Activated CD8-positive, alpha-beta memory T cell treated with anti-CD3 and anti-CD28 coated beads for 24 hours (primary cell): Measurements from ENCODE around the gene RAPGEF4.

Experiments used
- DNase-seq: peaks from one replicate; pipeline ENCODE4 v3.0.0-alpha.2; 2020

Gene RAPGEF4

DNA sequence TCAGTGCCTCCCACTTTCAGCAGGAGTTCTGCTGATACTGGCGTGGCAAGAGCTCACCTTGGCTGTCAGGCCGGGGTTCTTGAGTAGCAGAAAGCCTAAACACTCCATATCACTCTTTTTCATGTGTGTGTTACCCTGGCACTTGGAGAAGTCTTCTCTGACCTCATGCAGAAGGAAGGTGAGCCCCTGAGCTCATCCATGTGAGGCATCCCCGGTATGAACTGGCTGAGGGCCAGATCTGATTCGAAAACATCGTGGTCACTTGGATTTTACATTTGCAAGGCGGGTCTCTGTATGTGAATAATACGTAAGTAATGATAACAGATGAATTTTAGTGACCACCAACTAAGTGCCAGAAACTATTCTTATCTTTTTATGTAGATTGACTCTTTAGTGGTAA, 93.6 kb downstream of the RAPGEF4 start:
- no peak for DNase-seq

DNA sequence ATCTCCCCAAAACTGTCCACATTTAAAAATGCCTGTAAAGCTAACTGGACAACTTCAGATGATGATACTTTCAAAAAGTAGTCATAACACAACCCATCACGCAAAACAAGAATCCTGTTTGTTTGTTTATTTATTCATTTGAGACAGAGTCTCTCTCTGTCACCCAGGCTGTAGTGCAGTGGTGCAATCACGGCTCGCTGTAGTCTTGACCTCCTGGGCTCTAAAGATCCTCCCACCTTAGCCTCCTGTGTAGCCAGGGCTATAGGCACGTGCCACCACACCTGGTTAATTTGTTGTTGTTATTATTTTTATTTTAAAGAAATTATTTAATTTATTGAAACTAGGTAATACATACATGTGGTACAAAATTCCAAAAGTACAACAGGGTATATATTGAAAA, 94.8 kb downstream of the RAPGEF4 start:
- no peak for DNase-seq

DNA sequence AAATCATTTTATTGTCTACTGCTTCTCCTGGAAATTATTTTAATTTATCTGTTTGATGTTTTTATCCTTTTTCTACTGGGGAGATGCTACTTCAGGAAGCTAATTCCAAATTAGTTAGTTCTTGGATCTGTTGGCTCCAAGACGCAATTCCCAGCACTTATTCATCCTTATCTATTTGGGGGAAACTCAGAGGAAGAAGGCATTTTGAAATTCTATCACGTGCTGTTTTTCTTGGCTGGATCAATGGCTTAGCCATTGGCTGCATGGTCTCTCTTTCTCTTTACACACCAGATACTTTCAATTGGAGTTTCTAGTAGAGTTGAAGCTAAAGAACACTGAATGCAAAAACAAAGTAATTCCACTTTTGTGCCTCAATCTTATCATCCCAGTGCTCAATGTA, 98.3 kb downstream of the RAPGEF4 start:
- no peak for DNase-seq

DNA sequence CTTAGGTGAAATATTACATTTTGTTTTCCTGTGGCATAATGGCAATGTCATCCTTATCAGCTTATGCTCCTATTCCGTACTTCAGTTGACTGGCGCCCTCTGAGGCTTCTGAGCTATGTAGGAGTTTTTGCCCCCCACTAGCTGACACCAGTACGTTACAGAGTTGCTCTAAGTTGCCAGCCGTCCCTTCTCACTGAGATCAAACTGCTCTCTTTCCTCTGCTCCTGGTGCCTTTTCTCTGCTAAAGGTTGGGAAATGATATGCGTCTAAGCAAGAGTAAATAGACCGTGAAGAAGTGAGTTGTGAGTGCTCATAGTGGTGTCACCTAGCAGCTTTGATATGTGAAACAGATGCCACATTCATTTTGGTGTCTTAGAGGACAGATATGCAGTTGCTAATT, 99.2 kb downstream of the RAPGEF4 start:
- DNase-seq = no peak

DNA sequence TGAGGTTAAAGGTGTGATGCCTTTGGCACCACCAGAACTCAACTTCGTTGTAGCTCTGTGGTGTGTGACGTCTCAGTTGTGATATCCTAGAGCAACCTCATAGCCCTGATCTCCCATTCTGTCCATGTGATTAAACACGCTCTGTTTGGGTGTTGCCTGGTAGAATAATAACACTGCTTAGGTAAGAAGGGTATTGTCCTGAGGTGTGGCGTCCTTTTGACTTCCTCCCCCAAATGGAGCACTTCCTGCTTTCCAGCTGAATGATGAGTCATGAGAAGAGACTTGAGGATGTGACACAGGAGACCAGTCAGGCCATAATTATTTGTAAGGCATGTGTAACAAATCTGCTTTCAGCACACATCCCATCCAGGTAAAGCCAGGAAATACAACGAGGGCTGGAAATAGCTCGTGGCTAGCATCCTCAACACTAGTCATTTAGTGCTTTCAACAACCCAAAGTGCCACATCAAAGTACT, 100.7 kb downstream of the RAPGEF4 start:
- DNase-seq = no peak

DNA sequence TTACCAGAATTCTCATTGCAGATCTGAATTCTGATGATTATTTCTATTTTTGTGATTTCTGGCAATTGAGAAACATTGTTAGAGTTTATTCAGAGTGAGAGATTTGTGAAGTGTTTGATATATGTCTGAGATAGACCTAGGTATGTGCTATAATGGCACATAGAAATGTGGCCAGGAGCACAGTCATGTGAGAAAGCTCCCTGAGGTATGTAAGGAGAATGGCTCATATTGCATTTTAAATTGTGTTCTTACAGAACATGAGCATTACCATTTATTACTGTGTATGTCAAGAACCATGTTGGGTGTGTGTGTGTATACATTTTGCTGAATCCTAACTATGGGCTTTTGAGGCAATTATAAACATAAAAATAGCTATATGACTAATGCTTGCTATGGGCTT, 101.2 kb downstream of the RAPGEF4 start:
- DNase-seq = no peak

DNA sequence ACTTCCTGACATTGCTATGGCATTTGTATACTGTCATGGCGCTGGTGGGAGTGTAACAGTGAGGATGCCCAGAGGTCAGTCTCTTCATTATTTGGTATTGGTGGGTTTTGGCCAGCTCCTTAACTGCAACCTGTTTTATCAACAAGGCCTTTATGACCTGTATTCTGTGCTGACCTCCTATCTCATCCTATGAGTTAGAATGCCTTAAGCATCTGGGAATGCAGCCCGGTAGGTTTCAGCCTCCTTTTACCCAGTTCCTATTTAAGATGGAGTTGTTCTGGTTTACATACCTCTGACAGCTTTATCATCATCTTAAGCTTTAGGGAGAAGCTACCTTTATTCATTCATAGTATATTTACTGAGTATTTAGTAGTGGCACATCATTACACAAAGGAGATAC, 103.8 kb downstream of the RAPGEF4 start:
- DNase-seq = no peak

DNA sequence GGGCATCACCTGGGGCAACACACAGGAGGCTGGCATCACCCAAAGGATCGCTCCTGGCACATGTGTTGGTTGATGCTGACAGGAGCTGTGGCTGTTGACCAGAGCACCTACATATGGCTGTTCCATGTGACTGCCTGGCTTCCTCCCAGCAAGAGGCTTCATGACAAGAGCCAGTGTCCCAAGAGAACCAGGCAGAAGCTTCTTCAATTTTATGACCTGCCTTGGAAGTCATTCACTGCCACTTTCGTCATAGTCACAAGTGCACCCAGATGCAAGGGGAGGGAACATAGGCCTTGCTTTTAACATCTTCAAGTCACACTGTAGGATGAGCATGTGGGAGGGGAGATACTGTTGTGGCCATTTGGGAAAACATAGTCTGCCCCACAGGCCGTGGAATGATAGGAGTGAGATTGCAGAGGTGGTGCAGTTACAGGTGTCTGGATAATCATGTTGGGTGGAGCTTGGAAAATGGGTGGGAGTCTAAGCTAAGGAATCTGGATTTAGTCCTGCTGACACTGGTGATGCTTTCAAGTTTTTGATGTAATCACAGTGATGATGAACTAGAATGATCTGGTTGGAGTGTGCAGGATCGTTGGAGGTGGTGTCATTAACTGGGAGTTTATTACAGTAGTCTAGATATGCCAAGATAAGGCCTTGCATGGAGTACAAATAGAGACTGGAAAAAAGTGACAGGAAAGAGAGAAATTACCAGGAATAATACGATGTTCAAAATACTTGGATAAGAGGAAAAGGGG, 107.0 kb downstream of the RAPGEF4 start:
- DNase-seq = no peak

DNA sequence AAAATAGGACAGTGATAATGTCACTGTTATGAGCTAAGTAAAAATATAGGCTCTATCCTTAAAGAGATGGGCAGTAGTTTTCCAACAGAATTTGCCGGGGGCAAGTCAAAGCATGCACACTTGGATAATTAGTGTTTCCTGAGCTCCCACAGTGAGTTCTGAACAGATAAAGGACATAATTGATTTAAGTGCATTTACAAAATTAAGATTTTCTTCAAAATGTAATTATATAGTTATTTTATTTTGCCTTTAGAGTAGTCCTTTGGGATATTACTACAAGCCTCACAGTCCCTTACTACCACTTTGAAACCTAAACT, 107.6 kb downstream of the RAPGEF4 start:
- no peak for DNase-seq

DNA sequence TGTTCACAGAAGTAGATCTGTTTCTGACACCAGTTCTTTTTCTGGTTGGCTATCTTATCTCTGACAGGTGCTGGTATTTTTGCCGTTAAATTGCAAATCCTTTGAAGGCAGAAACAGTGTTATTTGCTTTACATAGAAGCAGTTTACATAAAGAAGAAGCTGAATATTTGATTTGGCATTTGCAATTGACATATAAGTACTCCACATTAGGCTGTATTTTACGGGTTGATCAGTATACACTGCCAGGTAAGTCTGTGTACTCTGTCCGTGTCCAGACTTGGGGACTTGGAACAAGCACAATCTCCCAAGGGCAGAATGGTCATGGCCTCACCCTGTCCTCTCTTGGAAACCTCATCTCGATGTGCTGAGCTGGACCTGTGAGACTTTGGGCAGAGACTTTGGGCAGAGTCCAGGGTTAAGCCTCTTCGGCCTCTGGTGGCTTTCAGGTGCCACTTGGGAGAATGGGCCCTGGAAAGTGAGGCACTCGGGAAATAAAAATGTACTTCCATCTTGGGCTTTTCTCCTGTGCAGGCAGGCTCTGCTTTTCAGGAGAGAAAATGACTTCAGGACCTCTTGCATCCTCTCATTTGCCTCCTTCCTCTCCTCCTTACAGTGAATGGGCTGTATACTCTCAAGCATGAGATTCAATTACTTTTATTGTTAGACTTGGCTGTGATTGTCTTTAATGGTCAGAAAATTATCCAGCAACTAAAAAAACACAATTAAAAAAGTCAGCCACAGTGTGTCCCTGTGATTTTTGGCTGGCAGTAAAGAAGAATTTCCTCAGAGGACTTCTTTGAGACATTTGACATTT, 108.5 kb downstream of the RAPGEF4 start:
- no peak for DNase-seq

DNA sequence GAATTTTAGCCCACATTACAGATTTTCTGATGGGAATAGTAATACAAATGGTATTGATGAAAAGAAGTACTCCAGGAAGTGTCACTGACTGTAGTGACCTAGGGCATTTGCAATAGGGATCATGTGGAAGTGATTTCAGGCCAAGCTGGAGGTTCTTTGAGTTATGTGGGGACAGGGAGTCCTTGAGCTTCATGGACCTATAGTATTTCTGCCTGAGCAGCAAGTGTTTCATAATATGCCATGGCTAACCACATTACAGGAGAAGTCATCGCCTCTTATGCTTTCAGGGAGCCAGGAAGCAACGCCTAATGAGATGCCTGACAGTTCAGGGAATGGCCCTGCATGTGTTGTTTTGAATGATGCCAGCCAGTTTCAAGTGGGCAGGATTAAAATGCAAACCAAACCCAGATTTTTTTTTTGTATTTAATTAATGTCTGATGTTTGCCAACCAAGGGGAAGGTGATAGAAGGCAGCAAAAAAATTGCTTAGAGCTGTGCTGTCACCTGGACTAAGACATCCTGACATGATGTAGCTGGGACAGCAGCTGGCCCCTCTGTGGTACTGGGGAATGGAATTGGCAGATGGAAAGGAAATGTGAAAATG, 109.5 kb downstream of the RAPGEF4 start:
- DNase-seq = no peak

DNA sequence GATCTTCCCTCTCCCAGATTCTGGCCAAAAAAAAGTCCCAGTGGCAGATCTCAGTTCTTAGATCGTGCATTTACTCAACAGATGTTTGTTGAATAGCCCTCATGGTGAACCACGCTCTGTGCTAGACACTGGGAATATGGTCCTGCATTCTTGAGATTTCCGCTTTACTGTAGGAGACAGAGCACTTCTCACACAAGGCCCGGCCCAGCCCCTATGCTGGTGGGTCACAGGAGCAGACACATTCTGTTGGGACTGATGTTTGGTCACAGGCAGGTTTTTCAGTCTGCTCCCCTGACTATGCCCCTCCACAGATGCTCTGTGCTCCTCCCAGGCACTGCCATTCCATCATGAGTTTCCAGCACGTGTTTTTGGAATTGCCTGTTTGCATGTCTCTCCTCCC, 110.9 kb downstream of the RAPGEF4 start:
- no peak for DNase-seq

DNA sequence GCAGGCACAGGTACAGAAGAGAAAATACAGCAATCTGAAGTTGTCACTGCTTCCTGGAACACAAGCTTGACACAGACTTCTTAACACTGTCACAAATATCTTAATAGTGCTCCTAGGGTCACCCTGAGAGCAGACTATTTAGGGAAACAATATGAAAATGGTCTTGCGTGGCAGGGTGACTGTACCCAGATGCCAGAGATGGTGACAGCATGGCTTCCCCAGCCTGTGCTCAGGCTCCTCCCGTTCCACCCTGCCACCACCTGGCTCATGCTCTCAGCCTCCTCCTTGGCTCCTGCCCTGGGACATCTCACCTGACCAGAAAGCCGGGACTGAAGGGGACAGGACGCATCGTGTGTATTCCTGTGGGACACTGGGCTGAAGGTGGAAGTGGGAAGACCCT, 111.5 kb downstream of the RAPGEF4 start:
- DNase-seq = no peak

DNA sequence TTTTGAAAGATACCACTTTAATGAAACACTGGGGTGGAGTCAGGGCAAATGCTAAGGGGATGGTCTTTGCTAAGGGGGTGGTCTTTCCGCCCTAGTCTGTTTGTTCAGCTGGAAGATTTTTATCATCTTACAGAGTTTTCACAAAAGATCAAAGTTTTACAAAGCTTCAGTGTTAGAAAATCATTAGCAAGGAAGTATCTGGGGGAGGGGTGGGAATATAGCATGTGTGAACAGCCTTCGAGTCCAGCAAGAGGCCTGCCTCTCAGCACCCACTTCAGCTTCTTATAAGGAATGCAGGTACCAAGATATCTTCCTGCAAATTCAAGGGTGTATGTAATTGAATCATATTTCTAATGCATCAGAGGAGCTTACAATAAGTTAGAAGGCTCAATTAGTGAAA, 112.9 kb downstream of the RAPGEF4 start:
- no peak for DNase-seq

DNA sequence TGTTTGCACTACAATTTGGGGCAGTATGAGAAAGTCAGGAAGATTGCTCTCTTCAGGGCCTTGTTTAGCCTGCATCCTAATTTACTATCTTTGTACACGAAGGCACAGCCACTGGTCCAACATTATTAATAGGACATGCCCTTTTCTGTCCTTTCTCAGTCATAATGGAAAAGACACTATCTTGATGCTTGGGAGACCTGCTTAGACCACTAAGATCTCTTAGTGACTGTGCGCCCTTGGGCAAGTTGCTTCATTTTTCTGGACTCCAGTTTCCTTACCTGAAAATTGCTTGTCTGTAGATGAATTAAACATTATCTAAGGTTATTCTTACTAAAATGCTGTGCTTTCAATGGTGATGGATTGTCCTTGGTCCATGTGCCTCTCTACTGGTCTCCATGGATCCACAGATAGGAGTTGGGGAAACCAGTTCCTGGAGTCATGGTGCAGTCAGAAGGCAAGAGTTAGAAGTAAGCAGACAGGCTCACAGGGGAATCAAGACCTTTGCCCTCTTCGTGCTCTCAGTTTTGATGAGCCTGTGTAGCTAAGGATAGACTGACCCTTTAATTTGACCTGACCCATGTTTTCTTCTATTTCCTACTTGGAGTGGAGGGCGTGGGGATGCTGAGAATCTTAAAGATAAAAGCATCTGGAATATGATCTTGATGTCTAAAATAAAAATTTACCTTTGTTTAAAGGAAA, 114.0 kb downstream of the RAPGEF4 start:
- no peak for DNase-seq

DNA sequence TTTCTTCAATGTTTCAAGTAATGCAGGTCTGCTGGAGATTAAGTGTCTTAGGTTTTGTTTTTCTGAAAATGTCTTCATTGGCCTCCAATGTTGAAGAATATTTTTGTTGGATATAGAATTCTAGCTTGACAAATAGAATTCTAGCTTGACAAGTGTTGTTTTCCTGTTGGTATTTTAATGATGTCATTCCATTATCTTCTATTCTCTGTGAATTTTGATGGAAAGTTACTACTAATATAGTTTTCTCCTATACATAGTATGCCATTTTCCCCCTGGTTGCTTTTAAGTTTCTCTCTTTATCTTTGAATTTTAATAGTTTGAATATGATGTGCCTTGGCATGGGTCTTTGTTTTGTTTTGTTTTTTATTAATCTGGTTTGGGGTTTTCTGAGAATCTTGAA, 119.9 kb downstream of the RAPGEF4 start:
- no peak for DNase-seq

DNA sequence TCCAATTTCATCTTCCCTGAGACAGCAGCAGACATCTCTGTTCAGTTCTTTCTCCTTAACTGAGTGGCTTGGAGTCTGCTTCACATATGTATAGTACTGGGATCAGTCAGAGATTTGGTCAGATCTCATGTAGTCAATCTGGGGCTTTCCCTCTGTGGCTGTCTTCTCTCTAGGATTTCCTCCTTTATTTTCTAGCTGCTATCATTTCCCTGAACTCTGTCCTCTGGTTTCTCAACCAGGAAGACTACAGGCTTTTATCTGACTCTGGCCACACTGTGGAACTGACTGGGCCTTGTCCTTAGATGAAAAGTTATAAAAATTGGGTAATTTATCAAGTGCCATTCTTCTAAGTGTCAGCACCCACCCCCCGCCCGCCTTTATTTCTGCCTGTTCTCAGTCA, 121.0 kb downstream of the RAPGEF4 start:
- DNase-seq = no peak

DNA sequence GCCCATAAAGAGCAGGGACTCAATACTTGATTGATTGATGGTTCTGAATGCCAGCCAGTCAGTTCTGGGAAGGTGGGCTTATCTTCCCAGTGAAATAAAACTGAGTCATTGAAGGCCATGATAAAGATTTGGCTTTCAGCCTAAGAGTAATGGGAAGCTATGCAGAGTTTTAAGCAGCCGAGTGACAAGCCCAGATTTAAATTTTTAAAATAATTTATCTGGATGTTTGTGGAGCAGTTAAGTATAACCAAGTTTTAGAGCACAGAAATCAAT, 122.8 kb downstream of the RAPGEF4 start:
- DNase-seq = no peak

DNA sequence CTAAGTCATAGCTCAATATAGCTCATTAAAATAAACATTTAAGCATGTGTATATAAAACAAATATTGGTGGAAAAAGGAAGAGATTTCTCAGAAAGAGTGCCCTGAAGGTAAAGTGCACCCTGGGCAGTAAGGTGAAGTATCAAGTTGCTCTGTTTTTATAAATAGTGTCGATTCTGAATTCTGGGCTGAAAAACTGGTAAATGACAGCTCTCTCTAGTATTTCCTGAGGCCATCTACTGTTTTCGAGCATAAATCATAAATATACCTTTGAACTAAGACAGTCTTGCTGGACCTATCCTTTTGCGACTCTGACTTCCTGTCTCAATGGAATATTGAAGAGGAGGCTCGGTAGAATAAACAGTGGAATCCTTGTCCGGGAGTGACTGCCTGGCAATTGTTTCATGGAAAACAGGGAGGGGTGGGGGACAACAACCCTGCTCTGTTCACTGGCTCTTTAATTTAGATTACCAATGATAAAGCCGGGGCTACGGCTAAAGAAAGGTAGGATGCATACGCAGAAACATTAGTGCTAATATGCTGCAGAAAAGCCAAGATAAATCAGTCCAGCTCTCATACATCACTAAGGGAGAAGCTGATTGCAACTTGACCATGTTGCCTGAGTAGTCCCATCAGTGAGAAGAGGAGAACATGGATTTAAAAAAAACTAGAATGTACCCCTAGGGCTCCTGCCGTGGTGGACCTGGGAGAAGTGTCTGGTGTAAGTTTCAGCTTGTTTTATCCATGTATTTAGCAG, 124.1 kb downstream of the RAPGEF4 start:
- no peak for DNase-seq

DNA sequence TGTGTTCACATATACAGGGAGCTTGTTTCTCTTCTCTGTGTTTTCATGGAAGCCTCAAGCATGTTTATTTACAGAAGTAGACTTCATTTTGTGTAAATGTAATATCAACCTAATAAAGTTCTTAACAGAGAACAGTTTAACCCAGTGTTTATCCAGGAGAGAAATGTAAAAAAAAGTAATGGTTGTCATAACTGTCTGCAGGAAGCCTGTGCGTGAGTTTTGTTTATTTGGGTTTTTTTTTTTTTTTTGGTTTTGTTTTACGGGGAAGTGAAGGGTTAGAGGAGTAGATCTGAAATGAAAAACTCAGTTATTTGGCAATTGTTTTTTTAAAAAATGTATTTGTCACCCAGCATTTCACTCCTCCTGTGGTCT, 124.7 kb downstream of the RAPGEF4 start:
- no peak for DNase-seq

DNA sequence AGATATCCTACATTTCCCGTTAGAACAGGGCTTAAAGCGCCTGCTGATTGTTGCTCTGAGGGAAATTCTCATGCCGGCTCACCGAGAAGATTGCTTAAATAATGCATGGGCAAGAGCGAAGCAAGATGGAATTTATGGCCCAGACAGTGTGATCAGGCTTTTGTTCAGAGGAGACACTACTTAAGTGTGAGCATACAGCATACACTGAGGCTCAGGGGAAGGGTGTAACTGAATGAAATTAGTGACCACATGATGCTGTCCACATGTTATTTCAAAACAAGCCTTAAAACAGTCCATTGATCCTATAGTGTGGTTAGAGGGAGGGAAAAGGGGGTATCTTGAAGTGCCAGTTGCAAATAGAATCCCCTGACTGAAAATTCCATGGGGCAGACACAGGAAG, 125.5 kb downstream of the RAPGEF4 start:
- no peak for DNase-seq

DNA sequence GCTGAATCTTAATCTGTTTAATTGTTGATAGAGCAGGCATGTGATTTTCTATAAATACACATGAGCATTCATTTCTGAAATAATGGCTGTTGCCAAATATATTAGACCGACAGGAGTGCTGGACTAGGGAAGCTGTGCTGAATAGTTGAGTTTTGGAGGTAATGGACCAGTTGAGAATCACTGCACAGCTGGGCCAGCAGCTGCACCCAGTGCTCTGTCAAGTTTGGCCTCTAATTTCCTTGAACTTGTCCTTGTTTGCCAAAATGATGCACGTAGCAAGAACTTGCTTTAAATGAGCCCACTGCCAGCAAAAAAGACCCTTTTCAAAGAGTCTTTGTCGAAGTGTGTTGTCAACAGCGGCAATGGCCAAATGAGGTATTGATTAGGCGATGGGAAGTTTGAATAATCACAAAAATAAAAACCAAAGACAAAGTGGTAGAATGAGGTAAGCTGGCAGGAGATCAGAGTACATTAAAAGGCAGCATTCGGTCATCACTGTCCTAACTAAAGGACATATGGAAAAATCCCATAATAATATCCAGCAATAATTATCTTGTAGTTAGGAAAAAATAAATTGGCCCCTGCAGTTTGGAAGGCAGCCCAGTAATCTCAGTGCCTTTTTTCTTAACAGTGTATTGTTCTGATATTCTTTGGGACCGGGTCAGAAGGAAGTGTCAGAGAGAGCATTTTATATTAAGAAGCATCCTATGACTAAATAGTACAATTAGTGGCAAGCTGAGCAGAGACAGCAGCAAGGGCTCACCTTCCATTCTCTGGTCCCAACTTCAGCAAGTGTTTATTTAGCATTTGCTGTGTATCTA, 126.2 kb downstream of the RAPGEF4 start:
- no peak for DNase-seq
